HCT116 (cell line): Measurements from ENCODE around the gene TNF.

ENCODE experiments used
- EGR1 ChIP-seq: IDR thresholded peaks from 2 replicates; pipeline ENCODE4 v1.6.1; 2012; ENCODE audit warnings: low read depth
- EZH2 ChIP-seq: fragments of 200-600 bp; sonication (generic); IDR thresholded peaks from 2 replicates; pipeline ENCODE4 v1.6.1; 2017; ENCODE audit warnings: antibody characterized with exemption, mixed run types
- MAX ChIP-seq: IDR thresholded peaks from 2 replicates; pipeline ENCODE4 v1.6.1; 2012
- POLR2A ChIP-seq: IDR thresholded peaks from 2 replicates; pipeline ENCODE4 v1.7.0; 2011; ENCODE audit warnings: borderline replicate concordance; ENCODE audit not compliant: insufficient read depth, insufficient read length; ENCODE audit errors: extremely low read depth
- POLR2AphosphoS5 ChIP-seq: IDR thresholded peaks from 2 replicates; pipeline ENCODE4 v1.6.1; 2011; ENCODE audit warnings: mild to moderate bottlenecking, low read depth, low read length, moderate library complexity
- RAD21 ChIP-seq: IDR thresholded peaks from 2 replicates; pipeline ENCODE4 v1.6.1; 2012; ENCODE audit warnings: low read depth, mild to moderate bottlenecking
- SIN3A ChIP-seq: IDR thresholded peaks from 2 replicates; pipeline ENCODE4 v1.6.1; 2012; ENCODE audit warnings: low read depth
- SP1 ChIP-seq: IDR thresholded peaks from 2 replicates; pipeline ENCODE4 v1.6.1; 2012; ENCODE audit warnings: low read depth
- YY1 ChIP-seq: IDR thresholded peaks from 2 replicates; pipeline ENCODE4 v1.6.1; 2011; ENCODE audit warnings: low read length, low read depth, moderate library complexity, mild to moderate bottlenecking; ENCODE audit not compliant: insufficient replicate concordance; ENCODE audit errors: extremely low read depth
- ZBTB33 ChIP-seq: IDR thresholded peaks from 2 replicates; pipeline ENCODE4 v1.6.1; 2011; ENCODE audit warnings: mild to moderate bottlenecking, low read length, moderate library complexity; ENCODE audit not compliant: insufficient replicate concordance; ENCODE audit errors: extremely low read depth
- ZNF274 ChIP-seq: fragments of 200-500 bp; sonication (Bioruptor generic); IDR thresholded peaks from 2 replicates; pipeline ENCODE4 v1.6.1; 2014; ENCODE audit warnings: mild to moderate bottlenecking, low read depth, low read length, inconsistent platforms
- TF ChIP-seq, protein P1 (sequence below), 3 experiments: fragments of 200-600 bp in 1 of 3; sonication (generic) in 1 of 3; IDR thresholded peaks in 2 of 3; conservative IDR thresholded peaks in 1 of 3; 2 replicates each; pipeline ENCODE4 v1.5.1; 2012 to 2017; ENCODE audit warnings: low read depth in 2 of 3, low read length in 2 of 3, antibody characterized with exemption in 1 of 3, borderline replicate concordance in 1 of 3, control low read depth in 1 of 3, mild to moderate bottlenecking in 1 of 3, mixed read lengths in 1 of 3, mixed run types in 1 of 3, moderate library complexity in 1 of 3; ENCODE audit not compliant: insufficient read depth in 1 of 3

- TF ChIP-seq, protein P1, sequence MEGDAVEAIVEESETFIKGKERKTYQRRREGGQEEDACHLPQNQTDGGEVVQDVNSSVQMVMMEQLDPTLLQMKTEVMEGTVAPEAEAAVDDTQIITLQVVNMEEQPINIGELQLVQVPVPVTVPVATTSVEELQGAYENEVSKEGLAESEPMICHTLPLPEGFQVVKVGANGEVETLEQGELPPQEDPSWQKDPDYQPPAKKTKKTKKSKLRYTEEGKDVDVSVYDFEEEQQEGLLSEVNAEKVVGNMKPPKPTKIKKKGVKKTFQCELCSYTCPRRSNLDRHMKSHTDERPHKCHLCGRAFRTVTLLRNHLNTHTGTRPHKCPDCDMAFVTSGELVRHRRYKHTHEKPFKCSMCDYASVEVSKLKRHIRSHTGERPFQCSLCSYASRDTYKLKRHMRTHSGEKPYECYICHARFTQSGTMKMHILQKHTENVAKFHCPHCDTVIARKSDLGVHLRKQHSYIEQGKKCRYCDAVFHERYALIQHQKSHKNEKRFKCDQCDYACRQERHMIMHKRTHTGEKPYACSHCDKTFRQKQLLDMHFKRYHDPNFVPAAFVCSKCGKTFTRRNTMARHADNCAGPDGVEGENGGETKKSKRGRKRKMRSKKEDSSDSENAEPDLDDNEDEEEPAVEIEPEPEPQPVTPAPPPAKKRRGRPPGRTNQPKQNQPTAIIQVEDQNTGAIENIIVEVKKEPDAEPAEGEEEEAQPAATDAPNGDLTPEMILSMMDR (IDR thresholded peaks at IDR 0.05 in 2 of 3, conservative IDR thresholded peaks at IDR 0.05 in 1 of 3; ENCODE audit: borderline replicate concordance in 1 of 3, insufficient read depth in 1 of 3, low read depth in 2 of 3, low read length in 2 of 3) = no peak
- TF ChIP-seq ZNF274 (no peak), MAX (no peak), POLR2AphosphoS5 (no peak), EZH2 (no peak), SIN3A (no peak), ZBTB33 (no peak), YY1 (no peak), EGR1 (no peak), POLR2A (no peak), RAD21 (no peak), SP1 (no peak)
These were observed 1.7 kb downstream of the TNF start for GRCh38 chr6:31576897-31577578.
